UCSD-AML1 (cell line): Measurements from ENCODE around the gene NARF.
"Not testable (repeated sequence)": the region's sequence is repeated elsewhere in the genome, so short reads cannot be mapped to it uniquely, and the experiment has no call there.

Experiments
- DNase-seq: peaks from one replicate; lab custom pipeline; 2025; ENCODE audit not compliant: unreplicated experiment; lab: John Stamatoyannopoulos, UW

Gene NARF

DNA sequence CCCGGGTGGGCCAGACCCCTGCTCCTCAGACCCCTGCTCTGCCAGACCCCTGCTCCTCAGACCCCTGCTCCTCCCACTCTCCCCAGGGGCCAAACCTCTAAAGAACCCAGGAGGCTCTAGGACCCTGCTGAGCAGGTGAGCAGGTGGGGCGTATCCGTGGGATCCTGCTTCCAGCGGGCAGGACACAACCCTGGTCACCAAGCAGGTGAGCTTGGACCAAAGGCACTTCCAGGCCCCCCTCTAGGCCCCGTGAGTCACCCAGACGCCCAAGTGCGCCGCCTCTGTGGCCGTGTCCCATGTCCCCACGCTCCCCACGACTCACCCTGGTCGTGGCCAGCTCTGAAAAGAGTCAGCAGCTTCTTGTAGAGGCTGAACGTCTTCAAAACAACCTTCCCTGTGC, 13.0 kb upstream of the NARF start:
- DNase-seq: no peak

GRCh38 chr17:82446124-82446523, 12.4 kb upstream of the NARF start:
- DNase-seq: no peak

- no peak for DNase-seq
Observed at GRCh38 chr17:82446649-82447048, 11.9 kb upstream of the NARF start.

DNA sequence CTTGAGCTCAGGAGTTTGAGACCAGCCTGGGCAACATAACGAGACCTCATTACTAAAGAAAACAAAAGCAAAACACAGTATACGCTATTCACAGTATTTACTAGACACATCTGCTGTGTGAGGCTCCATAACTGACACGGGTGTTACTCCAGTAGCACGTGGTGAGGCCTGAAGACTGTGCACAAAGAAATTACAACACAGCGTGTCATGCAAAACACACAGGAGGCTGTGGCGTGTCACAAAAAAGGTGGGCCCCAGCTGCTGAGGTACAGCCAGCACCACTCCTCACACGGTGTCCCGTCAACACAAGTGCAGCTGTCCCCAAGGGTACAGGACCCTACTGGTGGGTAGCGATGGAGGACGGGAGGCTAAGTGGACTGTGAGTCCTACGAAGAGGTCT, 10.7 kb upstream of the NARF start:
- DNase-seq: no peak

DNA sequence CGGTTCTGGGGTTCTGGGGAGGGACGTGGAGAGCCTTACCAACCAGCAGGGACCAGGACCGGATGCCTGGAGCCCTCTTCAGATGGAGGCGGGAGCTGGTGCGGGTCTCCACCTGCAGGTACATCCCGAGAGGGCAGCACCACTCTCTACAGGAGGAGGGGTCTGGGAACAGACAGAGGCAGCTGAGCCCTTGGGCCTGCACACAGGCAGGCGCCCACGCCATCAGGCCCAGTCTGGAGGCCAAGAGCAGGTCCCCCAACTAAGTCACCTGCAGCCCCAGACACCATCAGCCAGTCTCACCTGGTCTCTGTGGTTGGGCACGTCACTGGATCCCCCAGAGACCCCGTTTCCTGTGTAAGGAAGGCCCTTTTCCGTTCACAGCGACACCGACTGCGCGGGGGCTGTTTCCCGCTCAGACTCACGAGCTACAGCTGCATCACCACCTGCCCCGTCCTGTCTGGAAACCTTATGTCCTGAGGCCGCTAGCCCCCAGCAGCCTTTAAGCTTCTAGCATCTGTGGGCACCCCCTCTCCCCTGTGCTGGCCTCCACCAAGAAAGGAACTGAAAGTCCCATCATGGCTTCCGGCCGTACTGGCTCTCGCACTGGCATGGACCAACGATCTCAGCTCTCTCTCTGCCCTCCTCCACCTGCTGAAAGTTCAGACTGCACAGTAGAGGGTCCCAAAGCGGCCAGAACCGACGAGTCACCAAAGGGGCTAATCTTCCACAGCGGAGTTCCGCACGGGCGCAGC, 9.2 kb upstream of the NARF start:
- DNase-seq: peak; percentile 31

DNA sequence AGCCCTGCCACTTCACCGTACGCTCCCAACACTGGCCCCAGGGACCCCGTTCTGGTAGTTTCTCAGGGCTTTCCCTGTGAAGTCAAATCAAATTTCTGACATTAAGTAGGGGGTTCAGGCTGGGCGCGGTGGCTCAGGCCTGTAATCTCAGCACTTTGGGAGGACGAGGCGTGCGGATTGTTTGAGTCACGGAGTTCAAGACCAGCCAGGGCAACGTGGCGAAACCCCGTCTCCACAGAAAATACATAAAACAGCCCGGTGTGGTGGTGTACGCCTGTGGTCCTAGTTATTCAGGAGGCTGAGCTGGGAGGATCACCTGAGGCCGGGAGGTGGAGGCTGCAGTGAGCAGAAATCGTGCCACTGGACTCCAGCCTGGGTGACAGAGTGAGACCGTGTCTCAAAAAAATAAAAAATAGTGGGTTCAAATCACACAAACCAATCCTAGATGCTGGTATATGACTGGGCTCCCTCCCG, 8.6 kb upstream of the NARF start:
- no peak for DNase-seq

GRCh38 chr17:82450357-82451106, 8.0 kb upstream of the NARF start, which contains the start of gene CYBC1:
Gene CYBC1 (minus strand): TSS chr17:82450752. CDS start chr17:82449254, 1,498 bp downstream.
- peak; percentile 96 for DNase-seq

DNA sequence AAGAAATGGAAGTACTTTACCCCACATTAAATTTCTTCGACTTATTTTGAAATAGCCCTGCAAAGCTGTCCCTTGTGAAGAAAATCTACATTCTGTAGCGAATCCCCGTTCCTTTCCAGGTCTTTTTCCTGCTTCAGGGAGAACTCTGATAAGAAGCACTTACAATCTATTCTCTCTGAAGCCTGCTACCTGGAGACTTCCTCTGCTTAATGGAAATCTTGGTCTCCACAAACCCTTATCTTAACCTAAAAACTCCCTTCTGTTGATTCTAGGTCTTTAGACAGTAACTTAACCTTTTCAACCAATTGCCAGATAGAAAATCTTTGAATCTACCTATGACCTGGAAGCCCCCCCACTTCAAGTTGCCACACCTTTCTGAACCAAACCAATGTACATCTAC, 6.4 kb upstream of the NARF start:
- no peak for DNase-seq

GRCh38 chr17:82453151-82453550, 5.4 kb upstream of the NARF start:
- DNase-seq: not testable (repeated sequence)

DNA sequence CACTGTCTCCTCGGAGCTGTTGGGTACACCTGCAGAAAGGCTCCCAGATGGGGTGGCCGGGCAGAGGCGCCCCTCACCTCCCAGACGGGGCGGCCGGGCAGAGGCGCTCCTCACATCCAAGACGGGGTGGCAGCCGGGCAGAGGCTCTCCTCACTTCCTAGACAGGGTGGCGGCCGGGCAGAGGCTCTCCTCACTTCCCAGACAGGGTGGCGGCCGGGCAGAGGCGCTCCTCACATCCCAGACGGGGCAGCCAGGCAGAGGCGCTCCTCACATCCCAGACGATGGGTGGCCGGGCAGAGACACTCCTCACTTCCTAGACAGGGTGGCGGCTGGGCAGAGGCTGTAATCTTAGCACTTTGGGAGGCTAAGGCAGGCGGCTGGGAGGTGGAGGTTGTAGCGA, 4.8 kb upstream of the NARF start:
- not testable (repeated sequence) for DNase-seq

GRCh38 chr17:82457073-82457928, 1.2 kb upstream of the NARF start:
- DNase-seq: no peak

- DNase-seq: no peak
Observed at GRCh38 chr17:82457929-82458178, 687 bp upstream of the NARF start.

DNA sequence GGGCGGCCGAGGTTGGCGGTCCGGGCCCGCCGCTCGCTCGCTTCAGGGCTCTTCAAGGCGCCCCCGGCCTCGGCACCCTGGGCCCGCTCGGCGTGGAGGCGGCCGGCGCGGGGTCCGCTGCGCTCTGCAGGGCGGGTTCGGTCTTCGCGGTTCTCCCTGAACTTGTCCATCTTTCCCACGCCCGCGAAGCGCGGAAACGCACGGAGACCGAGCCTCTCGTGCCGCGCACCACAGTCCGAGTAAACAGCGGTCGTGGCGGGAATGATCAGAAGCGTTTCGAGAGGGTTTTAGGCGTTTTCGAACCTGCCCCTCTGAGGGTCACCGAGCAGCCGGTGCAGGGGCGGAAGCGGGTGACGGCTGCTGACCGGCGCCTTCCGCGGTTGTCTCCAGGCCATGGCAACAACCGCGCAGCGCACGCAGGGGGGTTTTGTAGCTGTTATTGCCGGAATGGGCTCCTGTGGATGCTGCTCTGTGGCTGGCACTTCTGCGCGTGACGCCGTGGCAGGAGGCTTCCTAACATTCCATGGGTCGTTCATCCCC, 414 bp downstream of the NARF start:
- DNase-seq: peak; percentile 59

GRCh38 chr17:82459936-82460335, 1.4 kb downstream of the NARF start:
- not testable (repeated sequence) for DNase-seq

DNA sequence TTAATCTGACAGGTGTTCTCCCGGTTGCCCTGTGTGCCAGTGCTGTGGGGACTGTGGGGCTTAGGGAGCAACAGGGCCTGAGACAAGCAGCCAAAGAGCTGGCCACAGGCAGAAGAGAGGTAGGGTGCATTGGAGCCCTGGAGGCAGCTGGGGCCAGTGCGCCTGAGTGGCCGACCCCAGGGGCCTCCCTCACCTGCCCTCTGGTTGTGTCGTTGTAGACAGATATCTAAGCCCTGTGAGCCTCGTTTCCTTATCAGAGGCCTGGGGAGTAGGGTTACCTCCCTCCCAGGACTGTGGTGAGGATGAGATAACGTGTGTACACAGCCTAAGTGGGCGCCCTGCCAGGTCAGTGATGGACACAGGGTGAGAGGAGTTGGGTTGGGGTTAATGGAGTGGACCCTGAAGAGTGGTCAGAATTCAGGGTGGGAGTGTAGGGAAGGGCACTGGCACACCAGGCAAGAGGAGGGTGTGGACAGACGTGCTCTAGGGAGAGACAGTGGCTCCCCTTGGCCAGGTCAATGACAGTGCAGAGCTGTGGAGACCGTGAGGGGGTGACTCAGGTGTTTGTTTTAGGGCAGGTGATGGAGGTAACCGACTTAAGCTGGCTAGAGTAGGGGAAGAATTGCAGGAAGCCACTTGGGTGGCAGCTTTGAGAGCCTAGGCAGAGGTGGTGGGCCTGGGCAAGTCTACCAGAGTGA, 3.4 kb downstream of the NARF start:
- no peak for DNase-seq

DNA sequence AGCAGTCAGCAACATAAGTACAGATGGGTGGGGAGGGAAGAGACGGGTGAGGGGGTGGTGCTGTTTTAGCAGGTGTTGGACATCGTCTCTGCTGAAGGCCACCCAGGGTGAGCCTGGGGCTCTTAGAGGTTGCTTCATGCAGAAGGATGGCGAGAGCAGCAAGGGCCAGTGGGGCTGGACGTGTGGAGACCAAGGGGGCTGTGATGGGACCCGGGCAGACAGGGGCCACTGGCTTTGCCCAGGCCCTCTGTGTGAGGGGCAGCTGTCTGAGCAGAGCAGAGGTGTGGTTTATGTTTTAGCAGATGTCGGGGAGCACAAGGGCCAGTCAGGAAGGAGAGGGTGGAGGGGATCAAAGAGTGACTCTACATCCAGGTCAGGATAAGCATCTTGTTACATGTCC, 4.8 kb downstream of the NARF start:
- no peak for DNase-seq

GRCh38 chr17:82463925-82464566, 5.5 kb downstream of the NARF start:
- DNase-seq: no peak

DNA sequence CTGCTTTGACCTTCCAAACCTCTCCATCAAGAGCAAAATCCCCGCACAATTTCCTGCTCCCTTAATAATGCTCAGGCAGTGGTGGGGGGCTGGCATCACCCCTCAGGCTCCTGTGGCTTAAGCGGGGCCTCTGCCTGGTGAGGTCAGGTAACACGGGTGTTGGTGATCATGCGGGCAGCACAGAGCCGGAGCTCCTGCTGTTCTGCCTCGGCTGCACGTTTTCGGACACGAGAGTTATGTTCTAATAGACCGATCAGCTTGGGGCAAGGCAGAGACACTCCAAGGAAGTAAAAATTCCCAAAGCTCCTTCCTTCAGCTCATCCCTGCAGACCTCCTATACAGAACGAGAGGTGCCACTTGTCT, 6.0 kb downstream of the NARF start:
- no peak for DNase-seq

DNA sequence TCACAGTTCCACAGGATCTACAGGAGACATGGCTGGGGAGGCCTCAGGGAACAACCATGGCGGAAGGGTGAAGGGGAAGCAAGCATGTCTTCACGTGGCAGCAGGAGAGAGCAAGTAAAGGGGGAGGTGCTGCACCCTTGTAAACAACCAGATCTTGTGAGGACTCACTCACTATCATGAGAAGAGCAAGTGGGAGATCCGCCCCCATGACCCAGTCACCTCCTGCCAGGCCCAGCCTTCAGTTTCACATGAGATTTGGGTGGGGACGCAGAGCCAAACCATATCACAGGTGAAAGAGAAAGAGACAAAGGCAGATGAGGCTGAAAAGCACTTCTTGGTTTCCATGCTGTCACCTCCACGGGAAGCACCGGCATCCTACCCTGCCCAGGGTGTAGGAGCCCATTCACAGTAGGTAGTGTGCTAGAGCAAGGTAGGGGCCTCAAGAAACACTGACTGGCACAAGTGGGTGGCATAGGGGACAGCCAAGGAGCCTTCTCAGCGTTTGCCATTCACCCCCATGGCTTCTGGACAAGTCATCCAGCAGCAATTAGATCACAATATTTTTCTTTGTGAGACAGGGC, 6.6 kb downstream of the NARF start:
- no peak for DNase-seq

DNA sequence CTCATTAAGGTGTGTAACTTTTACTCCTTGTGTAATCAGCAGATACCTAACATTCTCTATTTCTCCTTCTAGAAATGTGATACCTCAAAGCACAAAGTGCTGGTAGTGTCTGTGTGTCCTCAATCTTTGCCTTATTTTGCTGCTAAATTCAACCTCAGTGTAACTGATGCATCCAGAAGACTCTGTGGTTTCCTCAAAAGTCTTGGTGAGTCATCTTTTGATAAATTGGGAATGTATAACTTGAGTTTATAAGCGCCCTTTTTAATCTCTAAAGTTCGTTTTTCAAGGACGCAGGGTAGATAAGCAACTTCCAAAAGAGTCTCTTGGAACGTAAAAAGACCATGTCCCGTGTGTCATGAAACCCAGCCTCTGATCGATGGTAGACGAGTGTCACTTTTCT, 10.2 kb downstream of the NARF start:
- DNase-seq: no peak
